C4-2B (cell line): ENCODE measurements around the gene PLAU.

ENCODE experiments used
- CTCF ChIP-seq: fragments of 450-650 bp; conservative IDR thresholded peaks from 2 replicates; pipeline ENCODE4 v1.5.1; 2017; ENCODE audit warnings: mild to moderate bottlenecking
- ZFX ChIP-seq: fragments of 450-650 bp; IDR thresholded peaks from 2 replicates; pipeline ENCODE4 v1.6.1; 2017

GRCh38 chr10:73865459-73866442 is 45.2 kb upstream of the PLAU start:
- TF ChIP-seq CTCF = no peak
- no peak for TF ChIP-seq ZFX
